Kidney epithelial cell (primary cell): ENCODE data around the gene CASKIN1. TPM values are rescaled to one million over a fixed set of nuclear protein-coding genes. Genes with fewer than 3 reads are reported as not detected.

Experiments
- DNase-seq: peaks from one replicate; pipeline ENCODE4 v3.0.0-alpha.2; 2010; ENCODE audit warnings: low read depth
- H3K27me3 ChIP-seq: 2 replicates; pipeline ENCODE4 v1.6.0; 2011; ENCODE audit warnings: low read length; ENCODE audit not compliant: control insufficient read depth, insufficient read depth
- H3K36me3 ChIP-seq: 2 replicates; pipeline ENCODE4 v1.5.1; 2011; ENCODE audit warnings: low read length; ENCODE audit not compliant: control insufficient read depth, insufficient read depth
- H3K4me3 ChIP-seq: 2 replicates; pipeline ENCODE4 v1.5.1; 2011; ENCODE audit warnings: low read depth, mild to moderate bottlenecking, control low read depth, low read length
- CTCF ChIP-seq: IDR thresholded peaks from 2 replicates; pipeline ENCODE4 v1.5.1; 2011; ENCODE audit warnings: mild to moderate bottlenecking, moderate library complexity, low read length, control low read depth, inconsistent platforms; ENCODE audit not compliant: insufficient read depth, poor library complexity, severe bottlenecking
- total RNA-seq: library from RNA; depleted of rRNA; stranded (reverse); fragments of >200 nt; gene quantifications from 2 replicates; pipeline ENCODE4 v1.2.3, GENCODE V29; 2015

Gene CASKIN1
- total RNA-seq, 1 donor from 2014 or later = 0.08 TPM

- no peak for DNase-seq
- peaks cover 4% of the 10 kb centered on the region for H3K36me3 ChIP-seq
- peaks cover 3% of the 10 kb centered on the region for H3K27me3 ChIP-seq
- H3K4me3 ChIP-seq = no peak overlapping the region
- no peak for TF ChIP-seq CTCF
Observed at GRCh38 chr16:2174396-2175131, 21.8 kb downstream of the CASKIN1 start.

- peaks cover 4% of the 10 kb centered on the region for H3K36me3 ChIP-seq
- no peak for DNase-seq
- TF ChIP-seq CTCF = no peak
- no peak overlapping the region for H3K4me3 ChIP-seq
- no peaks in the 10 kb centered on the region for H3K27me3 ChIP-seq
Observed at GRCh38 chr16:2173916-2174315, 22.5 kb downstream of the CASKIN1 start.

GRCh38 chr16:2173366-2173765, 23.0 kb downstream of the CASKIN1 start:
- Histone ChIP-seq H3K36me3 (peaks cover 4% of the 10 kb centered on the region), H3K4me3 (no peak overlapping the region), H3K27me3 (no peaks in the 10 kb centered on the region)
- no peak for TF ChIP-seq CTCF
- DNase-seq = no peak

DNA sequence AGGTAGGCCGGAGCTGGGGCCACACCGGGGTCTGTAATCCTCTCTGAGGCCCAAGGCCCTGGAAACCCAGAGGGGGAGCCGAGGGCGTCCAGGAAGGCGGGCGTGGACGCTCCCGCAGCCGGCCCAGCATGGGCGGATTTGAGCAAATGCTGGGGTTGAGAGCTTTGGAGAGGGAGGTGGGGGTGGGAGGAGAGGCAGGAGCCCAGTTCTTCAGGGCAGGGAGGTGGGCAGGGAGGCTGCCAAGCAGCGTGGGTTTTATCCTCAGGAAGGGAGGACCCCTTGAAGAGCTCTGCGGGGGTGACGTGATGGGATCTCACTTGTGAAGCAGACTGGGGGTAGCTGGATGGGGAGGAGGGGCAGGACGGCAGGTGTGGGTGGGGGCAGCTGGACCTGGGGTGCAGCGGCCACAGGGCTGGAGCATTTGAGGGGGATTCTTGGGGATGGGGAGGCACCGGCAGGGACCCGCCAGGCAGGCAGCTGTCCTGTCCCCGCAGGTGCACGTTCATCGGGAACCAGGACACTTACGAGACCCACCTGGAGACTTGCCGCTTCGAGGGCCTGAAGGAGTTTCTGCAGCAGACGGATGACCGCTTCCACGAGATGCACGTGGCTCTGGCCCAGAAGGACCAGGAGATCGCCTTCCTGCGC, 23.6 kb downstream of the CASKIN1 start:
- DNase-seq = no peak
- H3K4me3 ChIP-seq = no peak overlapping the region
- H3K36me3 ChIP-seq = peaks cover 4% of the 10 kb centered on the region
- TF ChIP-seq CTCF = no peak
- H3K27me3 ChIP-seq = no peaks in the 10 kb centered on the region

GRCh38 chr16:2171601-2172178, 24.7 kb downstream of the CASKIN1 start:
- no peak for TF ChIP-seq CTCF
- Histone ChIP-seq H3K4me3 (no peak overlapping the region), H3K36me3 (peaks cover 4% of the 10 kb centered on the region), H3K27me3 (no peaks in the 10 kb centered on the region)
- DNase-seq = no peak
